MCF 10A (cell line): ENCODE data around the gene ZNF428. TPM values are rescaled to one million over a fixed set of nuclear protein-coding genes. Genes with fewer than 3 reads are reported as not detected.

Experiments used
- Bru-seq: library from RNA; stranded (reverse); fragments of 400-500 nt; gene quantifications from one replicate; lab custom pipeline; 2021; lab: Mats Ljungman, UMichigan
- BruChase-seq, 2 experiments: library from RNA; stranded (reverse); fragments of 400-500 nt; gene quantifications; one replicate each; lab custom pipeline; 2021; lab: Mats Ljungman, UMichigan
- BruUV-seq: library from RNA; stranded (reverse); fragments of 400-500 nt; replicated peaks from 2 replicates; lab custom pipeline; 2021; lab: Mats Ljungman, UMichigan
- CTCF ChIA-PET: fragments of 300-600 bp; sonication (Branson Sonifier 250); formaldehyde crosslinking; extraction: SDS; loops from one replicate; lab custom pipeline; 2021; ENCODE audit warnings: antibody characterized with exemption, inconsistent platforms; lab: Yijun Ruan, JAX
- POLR2A ChIA-PET: fragments of 300-600, 350-650 bp; sonication (Branson Sonifier 250); formaldehyde crosslinking; extraction: SDS; loops from one replicate; lab custom pipeline; 2020; ENCODE audit warnings: antibody characterized with exemption, inconsistent platforms; lab: Yijun Ruan, JAX
- DNase-seq: peaks from one replicate; pipeline ENCODE4 v3.0.0-alpha.2; 2018; ENCODE audit not compliant: unreplicated experiment
- H3K27ac Mint-ChIP-seq: one replicate; pipeline ENCODE4 v1.8.0; 2022; ENCODE audit warnings: mild to moderate bottlenecking, low read depth, mixed read lengths; ENCODE audit not compliant: unreplicated experiment
- H3K27me3 Mint-ChIP-seq: one replicate; pipeline ENCODE4 v1.8.0; 2022; ENCODE audit warnings: mixed read lengths; ENCODE audit not compliant: insufficient read depth, unreplicated experiment
- H3K36me3 Mint-ChIP-seq: one replicate; pipeline ENCODE4 v1.8.0; 2022; ENCODE audit warnings: mild to moderate bottlenecking, moderate library complexity, mixed read lengths; ENCODE audit not compliant: insufficient read depth, unreplicated experiment
- H3K4me1 Mint-ChIP-seq: one replicate; pipeline ENCODE4 v1.8.0; 2022; ENCODE audit warnings: mixed read lengths; ENCODE audit not compliant: insufficient read depth, unreplicated experiment
- H3K4me3 Mint-ChIP-seq: one replicate; pipeline ENCODE4 v1.8.0; 2022; ENCODE audit warnings: mild to moderate bottlenecking, moderate library complexity, mixed read lengths; ENCODE audit not compliant: unreplicated experiment
- H3K9me3 Mint-ChIP-seq: one replicate; pipeline ENCODE4 v1.8.0; 2022; ENCODE audit warnings: mixed read lengths; ENCODE audit not compliant: unreplicated experiment
- CTCF ChIP-seq: fragments of 200-600 bp; IDR thresholded peaks from one replicate; pipeline ENCODE4 v1.8.0; 2022; ENCODE audit warnings: antibody characterized with exemption, mild to moderate bottlenecking; ENCODE audit not compliant: unreplicated experiment
- intact Hi-C: fragments of 100-400 bp; cut with micrococcal nuclease; formaldehyde crosslinking; loops from 2 replicates; pipeline ENCODE4 v1.14.1; 2022
- long read RNA-seq: library from polyadenylated mRNA; stranded (forward); transcript quantifications from one replicate; pipeline ENCODE4 v2.0.0, GENCODE V29; 2022
- total RNA-seq: library from RNA; stranded (reverse); gene quantifications from 2 replicates; pipeline ENCODE4 v1.2.3, GENCODE V29; 2022

Gene ZNF428, protein sequence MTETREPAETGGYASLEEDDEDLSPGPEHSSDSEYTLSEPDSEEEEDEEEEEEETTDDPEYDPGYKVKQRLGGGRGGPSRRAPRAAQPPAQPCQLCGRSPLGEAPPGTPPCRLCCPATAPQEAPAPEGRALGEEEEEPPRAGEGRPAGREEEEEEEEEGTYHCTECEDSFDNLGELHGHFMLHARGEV
- total RNA-seq (18.6 and 23.3 TPM in 2 replicates), Bru-seq, nascent RNA (percentile 46 among the genes with signal in this experiment), BruChase-seq, experiment 1, labeled RNA remaining after a 6-hour chase (percentile 50 among the genes with signal in this experiment), BruChase-seq, experiment 2, labeled RNA remaining after a 2-hour chase (percentile 48 among the genes with signal in this experiment)
- long read RNA-seq, transcript ZNF428-201 (3 exons, 1,412 nt), result major isoform, 9 of 12 reads
- long read RNA-seq, partial matches to known transcripts, result 2 of 12 reads
- long read RNA-seq, other reads (novel, unspliced or antisense), result 1 of 12 reads

- TF ChIP-seq CTCF, result no peak
- H3K4me3 Mint-ChIP-seq, result peak within 1 kb of the TSS; percentile 89
- peak within 1 kb of the TSS; percentile 78 for H3K27ac Mint-ChIP-seq
- H3K36me3 Mint-ChIP-seq, result peaks cover 12% of the 10 kb centered on the region
- ChIA-PET CTCF (no interaction called here), POLR2A (interaction anchor here (0.6 to 3.0 kb wide), 9 partner anchors 13 to 1030 kb away, joined by 3 to 18 read pairs (median 3); partner anchors contain the start of genes IRGQ, PLAUR, SMG9 and ZNF576)
- no peaks in the 10 kb centered on the region for H3K9me3 Mint-ChIP-seq
- BruUV-seq, result TSS peak; percentile 57
- H3K27me3 Mint-ChIP-seq, result no peaks in the 10 kb centered on the region
- intact Hi-C loops, result no loop called here
- H3K4me1 Mint-ChIP-seq, result peaks cover 10% of the 10 kb centered on the region
- DNase-seq, result peak; percentile 85
Measured at GRCh38 chr19:43619262-43620060, at the start of gene ZNF428. Gene ZNF428, minus strand, starts transcription at chr19:43619629. Its CDS starts 5,325 bp downstream, at chr19:43614304.

- peak; percentile 100 for DNase-seq
- H3K4me1 Mint-ChIP-seq, result peaks cover 24% of the 10 kb centered on the region
- ChIA-PET CTCF (interaction anchor here (0.5 to 3.3 kb wide), 18 partner anchors 15 to 902 kb away, joined by 3 to 20 read pairs (median 4); no protein-coding TSS in a partner anchor), POLR2A (interaction anchor here (0.6 to 4.1 kb wide), 26 partner anchors 9 to 1452 kb away, joined by 3 to 53 read pairs (median 6); partner anchors contain the start of genes IRGQ, KCNN4, SMG9 and ZNF428)
- peak overlapping the region; percentile 79 for H3K27ac Mint-ChIP-seq
- peaks cover 47% of the 10 kb centered on the region for H3K36me3 Mint-ChIP-seq
- no peak for TF ChIP-seq CTCF
- BruUV-seq, result no TSS peak
- H3K4me3 Mint-ChIP-seq, result peak overlapping the region; percentile 78
- H3K9me3 Mint-ChIP-seq, result no peaks in the 10 kb centered on the region
- H3K27me3 Mint-ChIP-seq, result no peaks in the 10 kb centered on the region
- intact Hi-C loops, result loop anchor here (1.0 to 10.0 kb wide), 4 partner anchors 32 to 134 kb away; partner anchors contain the start of gene ZNF575
Measured at GRCh38 chr19:43668406-43669109, 49.1 kb upstream of the ZNF428 start.

GRCh38 chr19:43667876-43668405 lies 48.5 kb upstream of the ZNF428 start:
- no peak for DNase-seq
- intact Hi-C loops, result loop anchor here (2.0 to 10.0 kb wide), 2 partner anchors 33 to 133 kb away; partner anchors contain the start of gene ZNF575
- Mint-ChIP-seq H3K9me3 (no peaks in the 10 kb centered on the region), H3K36me3 (peaks cover 50% of the 10 kb centered on the region), H3K4me1 (peaks cover 24% of the 10 kb centered on the region), H3K27ac (peak overlapping the region; percentile 79), H3K27me3 (no peaks in the 10 kb centered on the region), H3K4me3 (peak overlapping the region; percentile 78)
- POLR2A ChIA-PET, result interaction anchor here (0.6 to 4.1 kb wide), 24 partner anchors 10 to 1452 kb away, joined by 3 to 53 read pairs (median 6); partner anchors contain the start of genes IRGQ, KCNN4, SMG9 and ZNF428
- CTCF ChIA-PET, result interaction anchor here (0.5 to 3.3 kb wide), 16 partner anchors 15 to 903 kb away, joined by 3 to 20 read pairs (median 4); no protein-coding TSS in a partner anchor
- no peak for TF ChIP-seq CTCF
- BruUV-seq, result no TSS peak
